Activated T-cell treated with anti-CD3 and anti-CD28 coated beads, Interleukin-2, amount 50 U/mL, for 4 hours (primary cell): ENCODE results near the gene IP6K3. TPM values are rescaled to one million over a fixed set of nuclear protein-coding genes. Genes with fewer than 3 reads are reported as not detected.

Experiments used
- ATAC-seq, 2 donors: fragments of 200-7000 bp; cut with Tn5 transposase; one replicate each; pipeline ENCODE4 v1.10.0; 2021
- DNase-seq: peaks from one replicate; pipeline ENCODE4 v3.0.0-alpha.2; 2020
- H3K27me3 Mint-ChIP-seq: one replicate; pipeline ENCODE4 v1.8.0; 2021; ENCODE audit warnings: low read depth, mixed read lengths
- H3K36me3 Mint-ChIP-seq: one replicate; pipeline ENCODE4 v1.8.0; 2022; ENCODE audit warnings: mixed read lengths; ENCODE audit not compliant: insufficient read depth
- H3K4me1 Mint-ChIP-seq: one replicate; pipeline ENCODE4 v1.8.0; 2021; ENCODE audit warnings: low read depth, mixed read lengths
- H3K4me3 Mint-ChIP-seq: one replicate; pipeline ENCODE4 v1.8.0; 2021; ENCODE audit warnings: mild to moderate bottlenecking, moderate library complexity, mixed read lengths
- H3K9me3 Mint-ChIP-seq: one replicate; pipeline ENCODE4 v1.8.0; 2021; ENCODE audit warnings: mixed read lengths
- total RNA-seq, 3 donors: library from RNA; stranded (reverse); gene quantifications; one replicate each; pipeline ENCODE4 v1.2.1, GENCODE V29; 2021

Gene IP6K3, protein sequence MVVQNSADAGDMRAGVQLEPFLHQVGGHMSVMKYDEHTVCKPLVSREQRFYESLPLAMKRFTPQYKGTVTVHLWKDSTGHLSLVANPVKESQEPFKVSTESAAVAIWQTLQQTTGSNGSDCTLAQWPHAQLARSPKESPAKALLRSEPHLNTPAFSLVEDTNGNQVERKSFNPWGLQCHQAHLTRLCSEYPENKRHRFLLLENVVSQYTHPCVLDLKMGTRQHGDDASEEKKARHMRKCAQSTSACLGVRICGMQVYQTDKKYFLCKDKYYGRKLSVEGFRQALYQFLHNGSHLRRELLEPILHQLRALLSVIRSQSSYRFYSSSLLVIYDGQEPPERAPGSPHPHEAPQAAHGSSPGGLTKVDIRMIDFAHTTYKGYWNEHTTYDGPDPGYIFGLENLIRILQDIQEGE
- not detected for total RNA-seq

DNA sequence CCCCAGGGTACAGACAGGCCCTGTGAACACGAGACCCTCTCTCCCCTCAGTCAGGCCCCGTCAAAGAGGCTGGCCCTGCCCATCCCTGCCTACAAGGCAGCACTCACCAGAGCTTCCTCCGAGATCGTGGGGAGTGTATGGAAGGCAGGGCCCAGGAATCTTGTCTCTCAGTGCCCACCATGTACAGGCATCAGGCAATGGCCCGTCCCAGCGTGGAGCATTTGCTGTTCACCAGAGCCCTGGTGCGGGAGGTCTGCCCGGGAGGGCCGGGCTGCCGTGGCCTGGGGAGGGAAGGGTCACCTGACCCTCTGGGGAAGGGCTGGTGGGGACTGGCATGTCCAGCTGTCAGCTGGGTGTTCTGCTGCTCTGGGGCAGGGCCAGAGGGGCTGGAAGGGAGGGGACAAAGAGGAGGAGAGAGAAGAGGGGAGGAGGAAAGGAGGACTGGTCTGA, at the start of gene IP6K3:
IP6K3 (minus strand) TSS at position 255 of the 450 bp plus-strand sequence. CDS start 11,429 bp downstream, outside the sequence.
- ATAC-seq (no peak), DNase-seq (no peak)
- Mint-ChIP-seq H3K4me1 (peaks cover 4% of the 10 kb centered on the region), H3K36me3 (no peaks in the 10 kb centered on the region), H3K4me3 (no peak within 1 kb of the TSS), H3K27me3 (peaks cover 10% of the 10 kb centered on the region), H3K9me3 (no peaks in the 10 kb centered on the region)

DNA sequence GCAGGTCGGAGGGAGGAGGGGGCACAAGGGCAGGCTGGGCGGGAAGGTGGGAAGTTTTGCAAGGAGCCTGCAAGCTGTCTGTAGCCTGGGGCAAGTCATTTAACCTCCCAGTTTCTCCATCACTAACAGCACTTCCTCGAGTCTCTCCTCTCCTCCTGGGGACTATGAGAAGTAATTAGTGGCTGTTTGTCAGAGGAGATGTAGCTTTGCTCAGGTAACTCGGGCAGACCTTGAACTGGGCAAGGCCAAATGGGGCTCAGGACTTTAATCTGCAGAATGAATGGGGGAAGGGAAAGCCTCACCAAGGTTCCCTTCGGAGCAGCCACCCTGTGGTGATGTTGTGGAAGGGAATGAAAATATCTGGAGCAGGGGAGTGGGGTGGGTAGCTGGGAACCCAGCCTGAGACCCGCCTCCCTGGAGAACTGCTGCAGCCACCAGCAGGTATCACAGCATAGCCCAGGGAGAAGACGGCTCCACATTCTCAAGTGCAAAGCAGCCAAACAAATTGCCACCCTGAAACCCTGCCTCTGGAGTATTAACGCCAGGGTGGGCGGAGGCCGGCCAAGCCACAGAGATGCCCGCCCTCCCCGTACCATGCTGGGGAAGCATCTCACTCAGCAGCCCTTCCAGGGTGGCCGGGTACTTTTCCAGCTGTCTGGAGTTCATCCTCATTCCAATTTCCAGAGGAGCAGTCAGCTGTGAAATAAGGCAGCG, 48.4 kb upstream of the IP6K3 start:
- Mint-ChIP-seq H3K36me3 (no peaks in the 10 kb centered on the region), H3K27me3 (peaks cover 7% of the 10 kb centered on the region), H3K9me3 (no peaks in the 10 kb centered on the region), H3K4me3 (no peak overlapping the region), H3K4me1 (no peaks in the 10 kb centered on the region)
- DNase-seq: no peak
- ATAC-seq: no peak

DNA sequence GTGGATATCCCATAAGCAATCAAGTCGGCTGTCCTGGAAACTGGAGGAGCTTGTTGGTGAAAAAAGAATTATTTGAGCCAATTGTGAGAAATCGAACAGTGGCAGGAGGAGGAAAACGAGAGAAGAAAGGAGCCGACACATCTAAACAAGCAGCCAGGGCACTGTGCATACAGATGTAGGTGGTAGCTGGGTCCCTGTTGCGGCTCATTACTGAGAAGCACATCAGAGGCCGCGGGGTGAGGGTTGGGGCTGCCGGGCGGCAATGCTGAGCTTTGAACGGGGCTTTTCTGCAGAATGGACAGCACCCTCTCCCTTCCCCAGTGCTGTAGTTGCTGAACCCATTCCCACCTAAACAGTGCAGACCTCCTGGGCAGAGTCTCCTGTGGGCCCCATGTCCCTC, 46.3 kb upstream of the IP6K3 start:
- peaks cover 8% of the 10 kb centered on the region for H3K4me1 Mint-ChIP-seq
- ATAC-seq (no peak), DNase-seq (no peak)
- no peaks in the 10 kb centered on the region for H3K9me3 Mint-ChIP-seq
- no peaks in the 10 kb centered on the region for H3K36me3 Mint-ChIP-seq
- H3K27me3 Mint-ChIP-seq: peaks cover 7% of the 10 kb centered on the region
- H3K4me3 Mint-ChIP-seq: no peak overlapping the region

DNA sequence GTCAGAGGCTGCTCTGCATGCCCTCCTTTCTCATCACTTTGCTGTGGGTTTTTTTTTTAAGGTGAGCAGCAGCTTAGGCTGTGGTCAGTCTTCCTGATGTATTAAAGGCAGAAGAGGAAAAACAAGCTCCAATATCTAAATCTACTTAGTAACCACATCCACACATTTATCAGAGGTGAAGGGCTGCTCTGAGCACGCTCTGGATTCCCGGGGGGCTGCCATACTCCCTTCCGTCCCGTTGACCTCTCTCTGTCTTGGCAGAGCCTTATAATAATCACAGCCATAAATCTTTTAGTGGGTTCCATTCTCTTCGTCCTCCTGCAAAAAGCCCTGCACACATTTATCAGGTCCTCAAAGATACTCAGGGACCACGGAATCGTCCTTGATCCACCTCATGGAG, 44.9 kb upstream of the IP6K3 start:
- Mint-ChIP-seq H3K27me3 (peaks cover 3% of the 10 kb centered on the region), H3K9me3 (no peaks in the 10 kb centered on the region), H3K36me3 (no peaks in the 10 kb centered on the region), H3K4me3 (no peak overlapping the region), H3K4me1 (peaks cover 22% of the 10 kb centered on the region)
- DNase-seq (no peak), ATAC-seq (no peak)

DNA sequence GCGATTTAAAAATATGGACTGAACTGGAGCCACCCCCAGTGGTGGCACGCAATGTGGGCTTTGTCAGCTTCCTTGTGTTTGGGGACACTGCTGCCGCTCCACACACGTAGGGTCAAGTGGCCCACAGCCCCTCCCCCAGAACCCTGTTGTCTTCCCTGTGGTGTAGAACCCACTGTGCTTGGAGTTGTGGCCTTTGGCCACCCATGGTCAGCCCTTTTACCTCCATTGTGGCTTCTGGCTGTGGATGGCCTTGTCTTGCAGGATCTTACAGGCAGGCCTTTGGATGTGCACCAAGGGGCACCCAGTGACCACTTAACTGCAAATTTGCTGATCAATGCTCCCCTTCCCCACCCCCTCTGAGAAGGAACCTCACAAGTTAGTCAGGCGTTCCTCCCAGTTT, 44.2 kb upstream of the IP6K3 start:
- no peak for ATAC-seq
- no peak overlapping the region for H3K4me3 Mint-ChIP-seq

DNA sequence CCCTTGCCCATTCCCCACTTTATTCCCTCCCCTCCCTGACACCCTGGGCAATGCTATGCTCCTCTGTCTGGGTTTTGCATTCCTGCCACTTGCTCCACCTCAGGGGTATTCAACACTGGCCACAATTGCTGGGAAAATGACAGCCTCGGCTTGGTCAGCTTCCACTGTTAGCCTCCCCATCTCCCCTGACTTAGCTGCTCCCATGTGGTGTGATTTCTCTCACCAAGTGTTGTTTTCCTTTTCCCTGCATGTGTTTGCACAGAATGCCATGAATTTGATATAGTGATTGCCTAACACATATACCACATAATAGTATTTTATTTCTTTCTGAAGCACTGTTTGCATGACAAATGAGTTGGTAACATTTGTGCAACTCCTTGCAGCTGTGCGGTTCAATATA, 43.7 kb upstream of the IP6K3 start:
- ATAC-seq (no peak), DNase-seq (no peak)
- H3K27me3 Mint-ChIP-seq: no peaks in the 10 kb centered on the region
- peaks cover 5% of the 10 kb centered on the region for H3K36me3 Mint-ChIP-seq
- H3K9me3 Mint-ChIP-seq: no peaks in the 10 kb centered on the region
- peak overlapping the region; percentile 25 for H3K4me3 Mint-ChIP-seq
- peaks cover 34% of the 10 kb centered on the region for H3K4me1 Mint-ChIP-seq

More for the DNA sequence above, 44.2 kb upstream of the IP6K3 start:
- Mint-ChIP-seq H3K27me3 (no peaks in the 10 kb centered on the region), H3K36me3 (peaks cover 4% of the 10 kb centered on the region), H3K9me3 (no peaks in the 10 kb centered on the region), H3K4me1 (peaks cover 29% of the 10 kb centered on the region)
- no peak for DNase-seq

DNA sequence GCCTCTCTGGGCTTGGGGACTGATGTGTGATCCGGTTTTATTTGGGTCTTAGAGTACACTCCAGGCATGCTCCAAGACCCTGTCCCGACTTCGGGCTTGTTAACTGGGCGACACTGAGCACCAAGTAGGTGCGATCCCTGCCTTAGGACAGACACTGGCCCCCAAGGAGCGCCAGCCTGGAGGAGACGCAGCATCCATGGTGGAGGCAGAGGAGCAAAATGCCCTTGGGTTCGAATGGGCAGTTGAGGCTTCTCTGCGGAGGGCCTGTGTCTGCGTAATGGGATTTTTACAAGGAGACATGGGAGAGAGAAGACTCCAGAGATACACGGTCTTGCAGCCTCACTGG, 42.8 kb upstream of the IP6K3 start:
- DNase-seq (no peak), ATAC-seq (no peak)
- no peaks in the 10 kb centered on the region for H3K27me3 Mint-ChIP-seq
- H3K9me3 Mint-ChIP-seq: no peaks in the 10 kb centered on the region
- peaks cover 43% of the 10 kb centered on the region for H3K4me1 Mint-ChIP-seq
- peak overlapping the region; percentile 78 for H3K4me3 Mint-ChIP-seq
- peaks cover 12% of the 10 kb centered on the region for H3K36me3 Mint-ChIP-seq

DNA sequence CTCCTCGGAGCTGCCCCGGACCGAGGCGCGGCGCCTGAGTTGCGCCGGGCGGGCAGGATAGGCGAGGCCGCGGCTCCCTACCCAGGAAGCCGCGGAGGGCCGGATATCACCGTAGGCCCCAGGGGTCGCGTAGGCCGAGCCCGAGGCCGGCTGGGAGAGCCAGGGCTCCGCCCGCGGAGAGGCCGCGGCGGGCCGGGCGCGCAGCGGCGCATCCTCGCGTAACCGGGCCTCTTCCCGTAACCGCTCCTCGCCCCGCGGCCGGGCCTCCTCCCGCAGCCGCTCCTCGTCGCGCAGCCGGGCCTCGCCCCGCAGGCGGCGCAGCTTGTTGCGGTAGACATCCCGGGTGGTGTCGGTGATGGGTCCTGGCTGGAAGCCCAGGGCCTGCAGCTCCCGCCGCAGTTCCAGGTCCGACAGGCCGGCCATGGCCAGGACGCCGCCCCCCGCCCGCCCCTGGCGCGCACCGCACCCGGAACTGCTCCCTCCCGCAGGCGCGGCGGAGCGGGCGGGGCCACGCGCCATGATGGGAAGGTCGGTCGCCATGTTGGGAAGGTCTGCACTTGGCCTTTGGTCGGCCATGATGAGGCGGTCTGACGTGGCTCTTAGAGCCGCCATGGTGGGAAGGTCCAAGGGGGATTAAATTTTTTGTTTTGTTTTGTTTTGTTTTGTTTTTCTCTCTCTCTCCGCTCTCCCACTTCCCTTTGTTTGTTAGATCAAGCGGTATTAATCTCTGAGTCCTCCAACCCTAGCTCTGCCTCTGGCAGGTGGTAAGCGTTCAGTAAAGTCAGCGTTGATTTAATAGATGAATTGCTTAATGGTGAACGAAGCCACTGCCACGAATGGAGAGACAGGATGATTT, 42.2 kb upstream of the IP6K3 start, which contains the start of gene LEMD2:
LEMD2 (minus strand) TSS at position 437 of the 856 bp plus-strand sequence; CDS start at position 423, 14 bp downstream.
- H3K4me1 Mint-ChIP-seq: peaks cover 47% of the 10 kb centered on the region
- H3K9me3 Mint-ChIP-seq: no peaks in the 10 kb centered on the region

DNA sequence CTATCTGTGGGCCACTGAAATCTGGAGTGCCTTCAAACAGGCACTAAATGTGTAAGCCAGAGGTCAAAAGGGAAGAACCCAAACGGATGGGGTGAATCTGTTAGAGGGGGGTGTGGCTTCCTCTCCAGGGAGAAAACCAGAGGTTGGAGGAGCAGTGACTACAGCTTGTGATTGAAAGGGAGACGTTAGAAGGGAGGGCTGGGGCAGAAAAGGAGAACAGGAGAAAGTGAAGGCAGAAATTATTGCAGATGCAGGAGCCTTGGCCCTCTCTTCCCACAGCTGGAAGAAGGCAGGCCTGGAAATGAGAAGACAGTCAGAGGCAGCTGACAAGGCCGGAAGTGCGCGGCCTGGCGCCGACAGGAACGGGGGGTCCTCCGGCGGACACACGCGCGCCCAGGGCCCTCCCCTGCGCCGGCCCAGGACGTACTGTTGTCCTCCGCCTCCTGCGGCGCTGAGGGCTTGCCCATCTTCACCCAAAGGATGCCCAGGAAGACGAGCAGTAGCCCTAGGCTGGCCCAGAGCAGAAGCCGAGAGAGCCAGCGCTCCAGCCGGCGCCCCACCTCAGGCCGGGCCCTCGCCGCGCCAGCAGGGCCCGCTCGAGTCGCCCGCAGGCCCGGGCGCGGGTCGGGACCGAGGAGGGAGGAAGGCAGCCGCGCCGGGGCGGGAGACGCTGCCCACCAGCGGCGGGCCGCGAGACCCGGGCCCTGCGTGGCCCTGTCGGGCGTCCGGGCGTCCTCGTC, 41.4 kb upstream of the IP6K3 start:
- peak; percentile 23 for DNase-seq
- peak; percentile 55 to 64 for ATAC-seq
- H3K4me1 Mint-ChIP-seq: peaks cover 53% of the 10 kb centered on the region
- H3K27me3 Mint-ChIP-seq: no peaks in the 10 kb centered on the region
- H3K36me3 Mint-ChIP-seq: peaks cover 23% of the 10 kb centered on the region
- no peaks in the 10 kb centered on the region for H3K9me3 Mint-ChIP-seq
- H3K4me3 Mint-ChIP-seq: peak overlapping the region; percentile 98

More for the DNA sequence above, 42.2 kb upstream of the IP6K3 start, which contains the start of gene LEMD2:
- ATAC-seq: peak; percentile 87 to 90
- DNase-seq: peak; percentile 89
- H3K36me3 Mint-ChIP-seq: peaks cover 16% of the 10 kb centered on the region
- no peaks in the 10 kb centered on the region for H3K27me3 Mint-ChIP-seq
- H3K4me3 Mint-ChIP-seq: peak within 1 kb of the TSS; percentile 98

DNA sequence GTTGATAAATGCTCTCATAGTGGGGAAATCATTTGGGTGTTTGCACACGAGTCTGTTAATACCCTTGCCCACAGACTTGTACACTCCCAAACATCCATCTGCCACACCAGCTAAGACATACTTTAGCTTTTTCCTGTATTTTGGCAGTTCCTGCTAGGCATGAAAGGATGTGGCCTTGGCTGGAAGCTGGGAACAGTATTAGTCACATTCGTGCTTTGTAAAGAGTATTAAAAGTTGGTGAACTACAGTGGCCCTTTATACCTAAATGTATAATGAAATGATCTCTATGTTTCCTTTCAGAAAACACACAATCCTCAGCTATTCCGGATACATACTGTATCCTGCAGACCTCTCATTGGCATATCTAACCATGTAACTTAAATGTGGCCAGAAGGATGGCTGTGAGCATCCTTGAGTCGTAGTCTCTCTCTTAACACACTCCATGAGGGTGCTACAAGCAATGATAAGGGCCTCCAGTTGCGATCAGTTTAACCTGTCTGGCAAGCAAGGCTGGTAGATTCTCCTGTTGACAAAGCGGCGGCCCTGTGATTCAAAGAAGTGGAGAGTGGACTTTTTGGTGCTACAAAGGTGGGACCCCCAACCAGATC, 40.7 kb upstream of the IP6K3 start:
- no peaks in the 10 kb centered on the region for H3K27me3 Mint-ChIP-seq
- peaks cover 28% of the 10 kb centered on the region for H3K36me3 Mint-ChIP-seq
- H3K4me1 Mint-ChIP-seq: peaks cover 53% of the 10 kb centered on the region
- ATAC-seq: peak in 1 of 2 donors; percentile 18
- DNase-seq: no peak
- H3K4me3 Mint-ChIP-seq: peak overlapping the region; percentile 98
- H3K9me3 Mint-ChIP-seq: no peaks in the 10 kb centered on the region

DNA sequence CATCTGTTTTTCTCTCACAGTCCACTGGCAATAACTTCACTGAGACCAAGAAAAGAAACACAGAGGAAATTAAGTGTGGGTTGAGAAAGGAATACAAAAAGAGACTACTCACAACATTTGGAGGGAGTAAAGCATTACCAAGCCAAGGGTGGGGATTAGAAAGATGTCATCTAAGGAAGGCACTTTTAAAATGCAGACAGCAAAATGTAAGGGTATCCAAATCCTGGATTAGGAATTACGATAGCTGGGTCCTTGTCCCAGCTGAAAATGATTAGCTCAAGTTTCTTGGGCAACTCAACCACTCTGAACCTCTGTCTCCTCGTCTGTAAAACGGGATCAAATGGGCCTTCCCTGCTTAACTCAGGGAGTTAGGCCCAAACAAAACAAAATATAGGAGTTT, 40.0 kb upstream of the IP6K3 start:
- Mint-ChIP-seq H3K9me3 (no peaks in the 10 kb centered on the region), H3K36me3 (peaks cover 33% of the 10 kb centered on the region), H3K4me1 (peaks cover 57% of the 10 kb centered on the region), H3K4me3 (peak overlapping the region; percentile 98), H3K27me3 (no peaks in the 10 kb centered on the region)
- no peak for ATAC-seq
- no peak for DNase-seq

DNA sequence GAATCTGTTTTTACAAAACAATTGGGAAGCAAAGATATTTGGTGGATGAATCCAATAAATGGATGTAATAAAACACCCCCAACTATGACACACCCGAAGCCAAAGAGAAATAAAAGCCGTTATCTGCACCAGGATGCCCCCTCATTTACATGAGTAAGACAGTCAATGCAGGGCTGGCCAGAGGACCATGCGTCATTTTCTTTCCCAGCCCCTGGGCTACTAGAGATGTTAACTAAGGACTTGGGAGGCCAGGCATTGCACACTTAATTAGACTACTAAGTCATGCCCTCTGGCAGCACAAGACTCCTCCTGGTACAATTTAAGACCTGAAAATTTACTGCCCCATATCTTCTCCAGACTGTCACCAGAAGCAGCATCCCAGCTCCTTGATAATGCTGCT, 39.1 kb upstream of the IP6K3 start:
- no peaks in the 10 kb centered on the region for H3K9me3 Mint-ChIP-seq
- H3K36me3 Mint-ChIP-seq: peaks cover 37% of the 10 kb centered on the region
- H3K4me1 Mint-ChIP-seq: peaks cover 57% of the 10 kb centered on the region
- H3K27me3 Mint-ChIP-seq: no peaks in the 10 kb centered on the region
- H3K4me3 Mint-ChIP-seq: peak overlapping the region; percentile 59
- ATAC-seq: no peak
- no peak for DNase-seq

DNA sequence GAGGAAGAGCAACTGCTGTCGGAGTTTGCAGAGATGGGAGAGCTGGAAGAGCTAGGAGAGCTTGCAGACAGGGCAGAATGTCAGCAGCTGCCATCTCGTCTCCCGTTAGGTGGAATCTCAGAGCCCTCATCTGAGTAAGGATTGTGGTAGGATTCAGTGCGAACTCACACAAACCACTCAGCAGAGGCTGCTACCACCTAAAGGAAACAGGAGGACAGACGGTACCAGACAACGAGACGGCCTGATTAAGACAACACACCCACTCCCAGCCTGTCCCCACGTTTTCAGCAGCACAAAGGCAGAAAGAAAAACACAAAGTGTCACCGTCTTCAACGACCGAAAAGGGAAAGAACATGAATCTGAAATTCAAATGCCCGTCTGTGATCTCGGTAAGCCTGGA, 38.1 kb upstream of the IP6K3 start:
- DNase-seq (no peak), ATAC-seq (no peak)
- H3K4me1 Mint-ChIP-seq: peaks cover 60% of the 10 kb centered on the region
- H3K9me3 Mint-ChIP-seq: no peaks in the 10 kb centered on the region
- H3K27me3 Mint-ChIP-seq: no peaks in the 10 kb centered on the region
- peaks cover 39% of the 10 kb centered on the region for H3K36me3 Mint-ChIP-seq
- H3K4me3 Mint-ChIP-seq: peak overlapping the region; percentile 26
